ENCODE results near the gene STX7.

- no peak for TF ChIP-seq CTCF (IDR thresholded peaks at IDR 0.05; ENCODE audit: low read depth, low read length)
- TF ChIP-seq EZH2phosphoT487 (IDR thresholded peaks at IDR 0.05; ENCODE audit: low read depth): no peak
Measured at GRCh38 chr6:132405143-132405915, 107.6 kb downstream of the STX7 start.
